Astrocyte of the spinal cord (primary cell): ENCODE measurements around the gene ZNF217.
A peak's percentile ranks its signal among the peaks of the same experiment; 100 is the strongest.
"Not testable (repeated sequence)": the region's sequence is repeated elsewhere in the genome, so short reads cannot be mapped to it uniquely, and the experiment has no call there.

ENCODE experiments used
- DNase-seq: peaks from one replicate; pipeline ENCODE4 v3.0.0; 2011; ENCODE audit warnings: low read depth, low spot score
- H3K4me3 ChIP-seq: 2 replicates; pipeline ENCODE4 v1.5.1; 2011; ENCODE audit warnings: low read depth, mild to moderate bottlenecking, low read length, moderate library complexity
- in situ Hi-C: cut with HindIII; loops from 2 replicates; pipeline ENCODE4 v1.10.0; 2017; ENCODE audit warnings: low sequenced_read_pairs
- TF ChIP-seq, protein P1 (sequence below): IDR thresholded peaks from 2 replicates; pipeline ENCODE4 v1.5.1; 2012; ENCODE audit warnings: low read depth, mild to moderate bottlenecking, low read length, inconsistent platforms

The ZNF217 gene

DNA sequence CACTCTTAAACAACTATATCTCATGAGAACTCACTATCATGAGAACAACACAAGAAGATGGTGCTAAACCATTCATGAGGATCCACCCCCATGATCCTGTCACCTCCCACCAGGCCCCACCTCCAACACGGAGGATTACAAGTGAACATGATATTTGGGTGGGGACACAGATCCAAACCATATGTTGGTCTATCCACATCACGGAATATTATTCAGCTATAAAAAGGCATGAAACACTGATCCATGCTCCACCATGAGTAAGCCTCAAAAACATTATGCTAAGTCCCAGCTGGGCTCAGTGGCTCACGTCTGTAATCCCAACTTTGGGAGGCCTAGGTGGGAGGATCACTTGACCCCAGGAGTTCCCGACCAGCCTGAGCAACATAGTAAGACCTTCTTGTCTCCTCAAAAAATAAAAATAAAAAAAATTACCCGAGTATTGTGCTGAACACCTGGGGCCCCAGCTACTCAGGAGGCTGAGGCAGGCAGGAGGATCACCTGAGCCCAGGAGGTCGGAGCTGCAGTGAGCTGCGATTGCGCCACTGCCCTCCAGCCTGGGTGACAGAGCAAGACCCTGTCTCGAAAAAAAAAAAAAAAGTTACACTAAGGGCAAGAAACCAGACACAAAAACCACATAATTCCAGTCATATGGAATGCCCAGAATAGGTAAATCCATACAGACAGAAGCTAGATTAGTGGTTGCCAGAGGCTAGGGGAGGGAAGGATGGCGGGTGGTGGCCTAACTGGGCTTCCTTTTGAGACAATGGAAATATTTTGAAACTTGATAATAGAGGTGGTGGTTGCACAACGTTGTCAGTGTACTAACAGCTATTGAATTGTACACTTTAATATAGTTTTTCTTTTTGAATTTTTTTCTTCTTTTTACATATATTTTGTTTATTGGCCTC lies 43.1 kb downstream of the ZNF217 start:
- in situ Hi-C loops, result no loop called here
- TF ChIP-seq, protein P1, sequence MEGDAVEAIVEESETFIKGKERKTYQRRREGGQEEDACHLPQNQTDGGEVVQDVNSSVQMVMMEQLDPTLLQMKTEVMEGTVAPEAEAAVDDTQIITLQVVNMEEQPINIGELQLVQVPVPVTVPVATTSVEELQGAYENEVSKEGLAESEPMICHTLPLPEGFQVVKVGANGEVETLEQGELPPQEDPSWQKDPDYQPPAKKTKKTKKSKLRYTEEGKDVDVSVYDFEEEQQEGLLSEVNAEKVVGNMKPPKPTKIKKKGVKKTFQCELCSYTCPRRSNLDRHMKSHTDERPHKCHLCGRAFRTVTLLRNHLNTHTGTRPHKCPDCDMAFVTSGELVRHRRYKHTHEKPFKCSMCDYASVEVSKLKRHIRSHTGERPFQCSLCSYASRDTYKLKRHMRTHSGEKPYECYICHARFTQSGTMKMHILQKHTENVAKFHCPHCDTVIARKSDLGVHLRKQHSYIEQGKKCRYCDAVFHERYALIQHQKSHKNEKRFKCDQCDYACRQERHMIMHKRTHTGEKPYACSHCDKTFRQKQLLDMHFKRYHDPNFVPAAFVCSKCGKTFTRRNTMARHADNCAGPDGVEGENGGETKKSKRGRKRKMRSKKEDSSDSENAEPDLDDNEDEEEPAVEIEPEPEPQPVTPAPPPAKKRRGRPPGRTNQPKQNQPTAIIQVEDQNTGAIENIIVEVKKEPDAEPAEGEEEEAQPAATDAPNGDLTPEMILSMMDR, result no peak
- no peak overlapping the region for H3K4me3 ChIP-seq
- DNase-seq, result no peak

DNA sequence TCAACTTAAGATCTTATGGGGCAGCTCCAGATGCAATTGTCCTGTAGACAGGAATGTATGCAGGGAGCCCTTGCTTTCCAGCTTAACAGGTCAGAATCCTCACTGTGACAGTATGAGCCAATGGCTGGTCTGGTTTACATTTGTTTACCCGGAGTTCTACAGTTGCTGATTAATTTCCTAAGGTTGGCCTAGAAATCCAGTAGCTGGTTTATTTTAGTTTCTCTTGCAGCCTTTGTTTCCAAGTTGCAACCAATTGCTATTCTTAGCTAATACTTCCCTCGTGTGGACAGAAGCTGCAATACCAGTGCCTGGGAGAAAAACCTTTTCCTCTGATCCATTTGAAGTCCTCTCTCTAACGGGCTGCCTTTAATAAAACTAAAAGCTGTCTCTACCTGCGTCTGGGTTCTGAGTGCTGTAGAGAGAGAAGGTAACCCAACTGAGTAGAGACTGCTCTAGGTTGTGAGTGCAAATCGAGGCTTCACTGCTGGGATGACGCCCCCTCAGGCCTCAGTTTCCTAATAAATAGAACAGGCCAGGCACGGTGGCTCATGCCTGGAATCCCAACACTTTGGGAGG lies 45.9 kb downstream of the ZNF217 start:
- DNase-seq, result peak; percentile 69
- no peak overlapping the region for H3K4me3 ChIP-seq
- TF ChIP-seq, protein P1, result peak; percentile 83
- in situ Hi-C loops, result no loop called here

DNA sequence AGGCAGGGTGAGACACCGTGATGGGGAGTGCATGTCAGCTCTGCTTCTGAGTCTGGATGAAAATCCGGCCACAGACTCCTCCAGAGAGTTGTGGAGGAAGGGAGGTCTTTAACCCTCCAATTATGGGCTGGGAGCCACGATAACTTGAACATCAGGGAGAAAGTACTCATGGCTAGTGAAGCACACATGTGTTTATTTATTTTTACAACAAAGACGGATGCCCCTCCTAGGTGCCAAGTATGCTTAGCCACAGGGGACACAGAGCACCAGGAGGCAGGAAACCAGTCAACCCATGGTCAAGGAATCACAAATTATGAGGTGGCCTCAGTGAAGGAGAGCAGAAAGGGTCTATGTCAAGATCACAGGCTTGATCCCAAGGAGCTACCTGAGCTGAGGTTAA lies 54.1 kb downstream of the ZNF217 start:
- TF ChIP-seq, protein P1, result no peak

DNA sequence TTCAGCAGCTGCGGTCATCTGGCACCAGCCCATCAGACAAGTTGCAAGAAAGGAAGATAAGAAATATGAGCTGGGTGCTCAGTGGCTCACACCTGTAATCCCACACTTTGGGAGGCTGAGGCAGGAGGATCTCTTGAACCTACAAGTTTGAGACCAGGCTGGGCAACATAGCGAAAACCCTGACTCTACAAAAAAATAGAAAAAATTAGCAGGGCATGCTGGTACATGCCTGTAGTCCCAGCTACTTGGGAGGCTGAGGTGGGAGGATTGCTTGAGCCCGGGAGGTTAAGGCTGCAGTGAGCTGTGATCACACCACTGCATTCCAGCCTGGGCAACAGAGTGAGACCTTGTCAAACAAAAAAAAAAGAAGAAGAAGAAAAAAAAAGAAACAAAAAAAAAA lies 57.3 kb downstream of the ZNF217 start:
- in situ Hi-C loops, H3K4me3 ChIP-seq, DNase-seq: not testable (repeated sequence)

More for the DNA sequence above, 54.1 kb downstream of the ZNF217 start:
- peak; percentile 5 for DNase-seq
- no peak overlapping the region for H3K4me3 ChIP-seq
- in situ Hi-C loops, result no loop called here

GRCh38 chr20:53535878-53536277 lies 57.8 kb downstream of the ZNF217 start:
- DNase-seq, result no peak
- in situ Hi-C loops, result no loop called here
- H3K4me3 ChIP-seq, result no peak overlapping the region
- TF ChIP-seq, protein P1, result no peak

GRCh38 chr20:53534037-53534436 lies 59.6 kb downstream of the ZNF217 start:
- DNase-seq, result no peak
- TF ChIP-seq, protein P1, result no peak
- in situ Hi-C loops, result no loop called here
- H3K4me3 ChIP-seq, result no peak overlapping the region

GRCh38 chr20:53533500-53533899 lies 60.1 kb downstream of the ZNF217 start:
- no peak overlapping the region for H3K4me3 ChIP-seq

DNA sequence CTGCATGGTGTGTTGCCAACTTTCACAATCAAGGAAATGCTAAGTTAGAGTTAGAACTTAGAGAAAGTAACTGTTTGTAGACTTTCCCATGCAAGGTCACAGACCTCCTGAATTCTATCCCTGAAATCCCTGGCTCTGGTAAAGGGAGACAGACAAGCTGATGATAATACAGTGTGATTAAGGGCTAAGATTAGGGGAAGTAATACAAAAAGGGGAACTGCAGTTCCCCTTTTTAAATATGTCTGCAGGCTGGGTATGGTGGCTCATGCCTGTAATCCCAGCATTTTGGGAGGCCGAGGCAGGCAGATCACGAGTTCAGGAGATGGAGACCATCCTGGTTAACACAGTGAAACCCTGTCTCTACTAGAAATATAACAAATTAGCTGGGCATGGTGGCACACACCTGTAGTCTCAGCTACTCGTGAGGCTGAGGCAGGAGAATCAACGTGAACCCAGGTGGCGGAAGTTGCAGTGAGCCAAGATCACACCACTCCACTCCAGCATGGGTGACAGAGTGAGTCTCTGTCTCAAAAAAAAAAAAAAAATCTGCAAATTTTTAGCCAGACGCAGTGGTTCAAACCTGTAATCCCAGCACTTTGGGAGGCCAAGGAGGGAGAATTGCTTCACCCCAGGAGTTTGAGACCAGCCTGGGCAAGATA lies 60.9 kb downstream of the ZNF217 start:
- DNase-seq, H3K4me3 ChIP-seq, in situ Hi-C loops: not testable (repeated sequence)

More at GRCh38 chr20:53533500-53533899, 60.1 kb downstream of the ZNF217 start:
- DNase-seq, result no peak
- TF ChIP-seq, protein P1, result no peak
- in situ Hi-C loops, result no loop called here
